Kidney epithelial cell (primary cell): ENCODE measurements around the gene MTMR3. TPM values are rescaled to one million over a fixed set of nuclear protein-coding genes. Genes with fewer than 3 reads are reported as not detected.
A peak's percentile ranks its signal among the peaks of the same experiment; 100 is the strongest.

Source experiments
- DNase-seq: peaks from one replicate; pipeline ENCODE4 v3.0.0-alpha.2; 2010; ENCODE audit warnings: low read depth
- H3K27me3 ChIP-seq: 2 replicates; pipeline ENCODE4 v1.6.0; 2011; ENCODE audit warnings: low read length; ENCODE audit not compliant: control insufficient read depth, insufficient read depth
- H3K36me3 ChIP-seq: 2 replicates; pipeline ENCODE4 v1.5.1; 2011; ENCODE audit warnings: low read length; ENCODE audit not compliant: control insufficient read depth, insufficient read depth
- H3K4me3 ChIP-seq: 2 replicates; pipeline ENCODE4 v1.5.1; 2011; ENCODE audit warnings: low read depth, mild to moderate bottlenecking, control low read depth, low read length
- CTCF ChIP-seq: IDR thresholded peaks from 2 replicates; pipeline ENCODE4 v1.5.1; 2011; ENCODE audit warnings: mild to moderate bottlenecking, moderate library complexity, low read length, control low read depth, inconsistent platforms; ENCODE audit not compliant: insufficient read depth, poor library complexity, severe bottlenecking
- total RNA-seq: library from RNA; depleted of rRNA; stranded (reverse); fragments of >200 nt; gene quantifications from 2 replicates; pipeline ENCODE4 v1.2.3, GENCODE V29; 2015

MTMR3 gene
- total RNA-seq, 1 donor from 2014 or later = 31.9 TPM

DNA sequence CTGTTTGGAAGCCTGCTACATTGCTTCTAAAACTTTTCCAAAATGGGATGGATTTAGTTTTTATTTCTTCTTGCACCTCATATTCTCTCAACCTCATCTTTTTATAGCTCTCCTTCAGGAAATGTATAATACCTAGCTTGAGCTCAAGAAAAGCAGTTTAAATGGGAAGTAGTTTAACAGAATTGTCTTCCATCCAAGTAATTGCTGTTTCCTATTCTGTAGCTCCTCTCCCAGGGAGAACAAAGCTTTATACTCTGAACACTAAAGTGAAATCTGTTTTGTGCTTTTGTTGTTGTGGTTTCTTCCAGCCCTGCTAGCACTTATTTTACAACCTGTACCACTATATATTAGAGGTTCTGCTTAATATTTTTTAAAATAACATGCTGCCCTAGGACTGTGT lies 114.1 kb downstream of the MTMR3 start:
- no peaks in the 10 kb centered on the region for H3K36me3 ChIP-seq
- no peak overlapping the region for H3K4me3 ChIP-seq
- no peak for DNase-seq
- H3K27me3 ChIP-seq = no peaks in the 10 kb centered on the region
- TF ChIP-seq CTCF = no peak

DNA sequence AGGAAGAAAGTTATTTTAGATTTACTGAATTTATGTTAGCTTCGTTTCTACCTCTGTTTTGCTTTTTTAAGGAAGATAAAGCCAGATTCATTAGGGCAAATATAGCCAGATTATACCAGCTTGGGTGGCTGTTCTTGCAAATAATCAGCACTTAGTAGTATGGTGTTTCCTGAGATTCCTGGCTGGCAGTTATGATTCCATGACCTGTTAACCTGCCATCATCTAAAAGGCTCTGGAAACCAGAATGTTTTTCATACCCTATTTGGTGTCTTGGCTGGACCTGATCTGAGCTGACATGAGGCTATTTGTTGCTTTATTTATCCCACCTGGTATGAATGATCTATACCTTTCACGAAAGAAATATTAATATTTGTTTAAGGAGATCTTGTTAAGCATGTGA lies 114.5 kb downstream of the MTMR3 start:
- Histone ChIP-seq H3K27me3 (no peaks in the 10 kb centered on the region), H3K36me3 (no peaks in the 10 kb centered on the region), H3K4me3 (no peak overlapping the region)
- no peak for DNase-seq
- TF ChIP-seq CTCF = no peak

GRCh38 chr22:29998627-29999384 lies 115.8 kb downstream of the MTMR3 start:
- peak; percentile 29 for TF ChIP-seq CTCF
- Histone ChIP-seq H3K36me3 (no peaks in the 10 kb centered on the region), H3K27me3 (no peaks in the 10 kb centered on the region), H3K4me3 (no peak overlapping the region)
- no peak for DNase-seq

DNA sequence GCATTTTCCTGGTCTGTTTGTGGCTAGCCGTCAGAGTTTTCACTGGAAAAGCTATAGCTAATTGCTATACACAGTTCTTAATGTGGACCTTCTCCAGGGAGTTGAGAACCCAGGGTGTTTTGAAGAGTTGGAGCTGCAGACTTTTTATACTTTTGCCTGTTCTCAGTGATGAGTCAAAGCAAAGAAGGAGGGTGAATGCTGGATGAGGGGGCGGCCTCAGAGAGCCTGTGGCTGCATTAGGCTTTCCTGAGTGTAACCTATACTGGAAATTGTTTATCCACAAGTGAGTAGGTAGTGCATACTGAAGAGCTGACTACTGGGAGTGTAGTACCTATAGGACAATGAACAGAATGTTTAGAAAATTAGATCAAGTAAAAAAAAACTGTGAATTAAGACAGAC lies 117.6 kb downstream of the MTMR3 start:
- Histone ChIP-seq H3K27me3 (no peaks in the 10 kb centered on the region), H3K36me3 (no peaks in the 10 kb centered on the region), H3K4me3 (no peak overlapping the region)
- no peak for TF ChIP-seq CTCF
- no peak for DNase-seq

DNA sequence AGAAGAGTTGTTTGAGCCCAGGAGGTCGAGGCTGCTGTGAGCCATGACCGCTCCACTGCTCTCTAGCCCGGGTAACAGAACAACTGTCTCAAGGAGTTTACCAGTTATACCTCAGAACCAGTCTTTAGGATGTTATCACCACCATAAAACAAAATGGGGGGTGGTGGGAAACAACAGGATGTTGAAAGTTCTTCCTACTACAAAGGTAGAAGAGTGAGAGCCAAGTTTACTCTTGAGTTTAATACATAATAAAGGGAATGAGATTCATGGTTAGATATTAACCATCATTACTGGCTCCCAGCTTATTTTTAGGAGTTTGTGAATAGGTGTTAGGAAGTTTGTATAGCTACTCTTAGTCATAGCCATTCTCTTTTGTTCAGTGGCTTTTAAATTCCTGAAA lies 118.5 kb downstream of the MTMR3 start:
- DNase-seq = no peak
- no peak for TF ChIP-seq CTCF
- no peaks in the 10 kb centered on the region for H3K36me3 ChIP-seq
- no peaks in the 10 kb centered on the region for H3K27me3 ChIP-seq
- no peak overlapping the region for H3K4me3 ChIP-seq

- no peak for DNase-seq
- Histone ChIP-seq H3K27me3 (no peaks in the 10 kb centered on the region), H3K4me3 (no peak overlapping the region), H3K36me3 (peaks cover 2% of the 10 kb centered on the region)
- no peak for TF ChIP-seq CTCF
Observed at GRCh38 chr22:30002861-30003486, 120.0 kb downstream of the MTMR3 start.
